DMS114 treated with DMSO at 0.1 percent for 48 hours (cell line): ENCODE data around the gene KIF26B.

Experiments used
- DNase-seq: peaks from one replicate; lab custom pipeline; 2025; ENCODE audit not compliant: unreplicated experiment; lab: John Stamatoyannopoulos, UW

KIF26B gene

DNA sequence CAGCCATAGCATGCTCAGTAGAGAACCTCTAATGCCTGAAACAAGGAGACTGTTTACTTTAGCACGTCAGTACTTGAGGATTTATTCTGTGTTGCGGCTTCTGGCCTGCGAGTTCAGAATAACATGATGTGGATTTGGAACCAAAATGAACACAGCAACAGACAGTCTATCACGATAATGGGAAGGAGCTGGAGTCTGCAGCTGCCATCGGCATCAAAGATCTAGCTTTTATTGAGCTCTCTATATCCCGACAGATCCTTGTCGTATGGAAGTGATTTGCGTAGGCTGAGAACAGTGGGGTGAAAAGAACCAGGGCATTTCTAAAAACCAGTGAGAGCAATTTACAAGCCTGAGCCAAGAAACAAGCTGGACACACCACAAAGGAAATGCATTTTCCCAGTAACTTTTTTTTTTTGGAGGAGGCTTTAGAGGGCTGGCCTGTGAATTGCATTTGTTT, 294.2 kb downstream of the KIF26B start:
- DNase-seq: no peak

DNA sequence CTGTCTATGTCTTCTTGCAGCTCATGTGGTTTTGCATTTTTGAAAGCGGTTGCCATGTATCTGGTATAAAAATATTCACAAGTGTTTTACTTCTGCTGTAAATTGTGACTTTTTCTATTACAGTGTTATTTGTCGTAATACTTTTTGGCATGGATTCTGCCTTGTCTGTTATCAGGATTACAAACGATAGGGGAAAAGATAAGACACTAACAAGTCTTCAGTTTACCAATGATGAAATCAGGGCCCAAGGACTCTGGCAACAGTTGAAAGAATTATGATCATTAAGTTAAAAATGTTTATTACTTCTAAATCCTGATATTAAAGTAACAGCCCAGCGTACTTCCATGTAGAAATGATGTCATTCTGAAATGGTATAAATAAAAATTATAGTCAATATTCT, 298.8 kb downstream of the KIF26B start:
- no peak for DNase-seq

DNA sequence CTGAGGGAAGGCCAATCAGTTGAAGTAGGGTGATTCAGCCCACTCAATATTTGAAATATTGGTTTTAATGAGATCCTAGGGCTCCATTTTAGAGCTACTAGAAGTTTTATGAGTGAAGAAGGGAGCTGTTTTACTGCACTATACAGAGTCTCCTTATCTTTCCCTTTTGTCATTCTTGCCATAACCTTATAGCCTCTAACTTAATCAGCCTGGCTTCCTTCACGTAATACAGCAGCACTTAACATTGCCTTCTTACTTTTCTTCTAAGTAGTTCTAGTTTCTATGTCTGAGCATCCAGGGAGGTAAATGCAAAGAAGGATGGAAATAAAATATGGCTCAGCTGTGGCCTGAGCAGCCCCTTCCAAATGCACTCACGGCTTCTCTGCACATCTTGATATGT, 299.3 kb downstream of the KIF26B start:
- DNase-seq: no peak

DNA sequence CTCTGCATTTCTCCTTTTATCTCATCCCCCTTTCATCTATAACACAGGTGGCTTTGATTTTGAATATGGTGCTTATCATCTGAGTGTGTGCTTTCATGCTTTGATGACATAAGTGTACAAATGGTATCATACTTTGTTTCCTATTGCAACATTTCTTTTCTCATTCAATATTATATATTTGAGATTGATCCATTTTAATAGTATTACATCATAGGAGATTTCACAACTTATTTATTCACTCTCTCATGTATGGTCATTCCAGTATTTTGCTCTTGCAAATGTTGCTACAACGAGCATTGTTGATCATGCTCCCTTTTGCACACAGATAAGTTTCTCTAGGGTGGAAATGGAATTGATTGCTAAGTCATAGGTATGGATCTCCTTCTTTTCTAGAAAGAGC, 302.8 kb downstream of the KIF26B start:
- DNase-seq: no peak

DNA sequence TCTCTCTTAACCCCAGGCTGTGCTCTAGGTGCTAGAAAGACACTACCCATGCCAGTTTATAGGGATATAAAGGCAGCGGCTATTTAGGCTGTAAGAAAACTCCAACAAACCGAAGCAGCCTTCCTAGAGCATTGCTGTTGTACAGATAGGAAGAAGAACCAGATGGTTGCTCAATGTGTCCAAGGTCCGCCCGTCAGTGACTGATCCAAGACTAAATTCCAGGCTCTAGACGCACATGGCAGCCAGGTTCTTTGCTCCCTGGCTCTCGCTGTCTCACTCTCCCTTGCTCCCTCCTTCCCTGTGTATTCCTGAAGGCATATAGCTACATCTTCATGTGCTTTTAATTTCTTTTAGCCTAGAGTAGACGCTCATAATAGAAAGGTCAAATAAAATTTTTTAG, 303.4 kb downstream of the KIF26B start:
- no peak for DNase-seq

DNA sequence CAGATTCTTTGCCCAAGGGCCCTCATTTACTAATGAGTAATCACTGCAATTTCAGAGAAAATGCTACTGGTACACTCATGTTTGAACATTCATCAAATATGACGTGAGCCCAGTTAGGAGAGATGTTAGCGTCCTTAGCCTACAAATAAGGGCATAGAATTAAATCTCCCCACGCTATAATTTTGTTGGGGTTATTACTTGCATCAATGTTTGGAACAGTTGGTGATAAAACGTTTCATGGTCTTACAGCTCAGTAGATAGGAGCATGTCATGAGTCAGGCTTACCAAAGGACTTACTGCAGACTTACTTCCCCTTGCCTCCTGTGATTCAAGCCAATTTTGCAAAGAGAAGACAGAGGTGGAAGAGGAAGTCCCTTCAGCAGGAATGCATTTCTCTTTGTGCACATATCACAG, 304.0 kb downstream of the KIF26B start:
- DNase-seq: no peak

DNA sequence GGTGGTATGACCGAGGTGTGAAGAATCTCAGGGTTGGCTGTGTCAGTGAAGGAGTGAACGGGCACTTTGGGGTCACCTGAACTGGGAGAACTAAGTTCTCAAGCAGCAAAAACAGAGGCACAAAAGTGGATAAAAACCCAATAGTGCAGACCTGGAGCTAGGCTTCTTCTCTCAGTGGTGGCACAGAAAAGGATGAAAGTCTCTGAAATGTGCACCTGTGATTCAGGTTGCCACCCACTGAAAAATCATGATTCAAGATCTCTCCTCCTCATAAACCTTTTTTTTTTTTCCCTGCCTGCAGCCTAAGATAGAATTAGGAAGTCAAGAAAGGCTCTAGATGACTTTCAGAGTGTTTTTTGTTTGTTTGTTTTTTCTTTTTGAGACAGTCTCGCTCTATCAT, 304.8 kb downstream of the KIF26B start:
- DNase-seq: no peak

DNA sequence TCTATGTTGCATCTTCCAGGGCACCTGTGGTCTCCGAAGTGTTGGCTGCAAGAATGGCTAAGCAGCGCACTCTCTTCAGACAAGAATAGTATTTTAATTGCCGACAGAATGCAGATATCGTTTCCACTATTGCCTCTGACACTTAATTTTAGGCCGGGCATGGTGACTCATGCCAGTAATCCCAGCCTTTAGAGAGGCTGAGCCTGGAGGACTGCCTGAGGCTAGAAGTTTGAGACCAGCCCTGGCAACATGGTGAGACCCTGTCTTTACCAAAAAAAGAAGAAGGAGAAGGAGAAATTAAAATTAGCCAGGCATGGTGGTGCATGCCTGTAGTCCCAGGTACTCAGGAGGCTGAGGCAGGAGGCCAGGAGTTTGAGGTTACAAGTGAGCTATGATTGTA, 306.9 kb downstream of the KIF26B start:
- DNase-seq: no peak

DNA sequence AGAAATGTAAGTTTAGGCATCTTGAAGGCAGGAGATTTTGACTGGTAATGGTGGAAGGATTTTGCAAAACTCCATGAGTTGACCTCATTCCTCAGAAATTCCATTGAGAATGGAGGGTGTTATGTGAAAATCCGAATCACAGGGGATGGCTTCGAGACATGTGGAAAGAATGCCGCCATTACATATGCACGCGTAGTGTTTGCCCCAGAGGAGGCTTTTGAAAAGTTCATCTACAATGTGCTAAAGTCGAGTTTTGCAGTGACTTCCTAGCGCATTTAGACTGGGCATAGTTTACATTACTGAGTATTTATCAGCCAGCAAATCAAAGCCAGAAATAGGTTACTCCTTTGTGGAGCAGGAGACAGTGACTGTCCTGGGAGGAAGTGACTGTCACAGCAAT, 307.4 kb downstream of the KIF26B start:
- DNase-seq: no peak

DNA sequence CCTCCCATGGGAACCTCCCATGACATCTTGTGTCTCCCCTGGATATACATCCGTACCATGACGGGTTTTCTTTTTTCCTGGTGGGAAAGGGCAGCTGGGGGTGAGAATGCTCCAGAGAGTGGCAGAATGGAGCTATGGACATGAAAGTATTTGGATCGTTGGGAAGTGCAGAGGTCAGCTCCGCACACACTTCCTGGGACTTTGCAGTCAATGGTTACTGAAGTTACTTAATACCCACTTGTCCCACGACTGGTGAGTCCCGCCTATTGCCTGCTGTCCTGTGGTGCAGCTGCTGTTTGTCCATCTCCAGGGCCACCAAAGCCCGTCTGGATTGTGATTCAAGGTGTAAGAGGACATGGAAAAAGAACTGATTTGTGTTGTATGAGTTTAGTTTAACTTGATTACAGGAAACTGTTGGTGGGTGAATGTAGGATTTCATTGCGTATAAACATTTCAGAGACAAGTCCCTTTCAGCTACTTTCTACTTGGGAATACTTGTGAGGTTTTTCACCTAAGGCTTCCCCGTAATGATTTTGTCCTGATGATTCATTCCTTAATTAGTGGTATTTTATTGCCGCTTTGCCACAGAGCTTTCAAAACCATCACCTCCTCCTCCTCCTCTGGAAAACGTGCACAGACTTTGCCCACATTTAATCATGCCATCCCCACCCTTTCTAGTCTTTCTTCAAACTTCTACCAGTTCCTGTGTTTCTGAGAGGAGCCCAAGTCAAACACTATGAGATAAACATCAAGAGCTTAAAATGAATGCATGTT, 308.8 kb downstream of the KIF26B start:
- DNase-seq: no peak

DNA sequence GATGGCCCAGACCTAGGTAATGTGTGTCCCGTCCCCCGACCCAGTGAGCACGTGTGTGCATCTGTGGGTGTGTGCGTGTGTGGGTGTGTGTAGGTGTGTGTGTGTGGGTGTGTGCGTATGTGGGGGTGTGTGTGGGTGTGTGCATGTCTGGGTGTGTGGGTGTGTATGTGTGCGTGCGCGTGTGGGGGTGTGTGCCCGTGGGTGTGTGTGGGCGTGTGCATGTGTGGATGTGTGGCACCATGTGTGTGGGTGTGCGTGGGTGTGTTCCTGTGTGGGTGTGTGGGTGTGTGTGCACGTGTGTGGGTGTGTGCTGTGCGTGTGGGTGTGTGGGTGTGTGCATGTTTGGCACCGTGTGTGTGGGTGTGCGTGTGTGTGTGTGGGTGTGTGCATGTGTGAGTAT, 309.5 kb downstream of the KIF26B start:
- no peak for DNase-seq

DNA sequence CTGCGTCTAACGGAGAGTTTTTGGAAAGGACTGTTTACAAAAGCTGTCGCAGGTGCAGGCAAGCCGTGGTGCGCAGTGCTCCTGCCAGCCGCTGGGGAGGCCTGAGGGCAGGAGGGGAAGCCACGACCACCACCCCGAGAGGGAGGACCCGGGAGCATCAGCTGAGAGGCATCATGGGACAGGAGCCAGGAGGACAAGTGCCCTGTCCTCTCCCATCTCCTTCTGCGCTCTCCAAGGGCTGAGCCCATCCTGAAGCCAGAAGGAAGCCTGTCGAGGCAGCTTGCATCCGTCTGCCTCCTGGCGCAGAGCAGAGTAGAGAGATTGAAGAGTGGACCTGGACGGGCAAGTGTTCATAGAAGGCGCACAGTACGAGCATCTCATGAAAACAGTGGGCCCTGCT, 310.9 kb downstream of the KIF26B start:
- DNase-seq: no peak

DNA sequence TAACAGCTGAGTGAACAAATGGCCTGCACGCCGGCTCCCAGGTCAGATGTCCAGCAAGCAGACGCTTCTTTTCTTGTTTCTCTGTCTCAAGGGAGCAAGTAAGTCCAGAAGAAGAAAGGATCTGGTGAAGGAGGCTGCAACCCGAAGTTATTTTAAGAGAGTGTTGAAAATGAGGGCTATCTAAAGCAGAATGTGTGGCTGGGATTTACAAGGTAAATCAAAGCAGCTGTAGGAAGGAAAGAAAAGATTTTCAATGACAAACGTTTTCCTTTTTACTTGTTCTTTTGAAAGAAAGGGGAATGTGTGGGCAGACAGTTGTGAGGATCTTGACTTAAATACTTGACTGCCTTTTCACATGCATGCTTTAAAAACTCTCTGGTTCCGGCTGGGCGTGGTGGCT, 311.5 kb downstream of the KIF26B start:
- DNase-seq: no peak

DNA sequence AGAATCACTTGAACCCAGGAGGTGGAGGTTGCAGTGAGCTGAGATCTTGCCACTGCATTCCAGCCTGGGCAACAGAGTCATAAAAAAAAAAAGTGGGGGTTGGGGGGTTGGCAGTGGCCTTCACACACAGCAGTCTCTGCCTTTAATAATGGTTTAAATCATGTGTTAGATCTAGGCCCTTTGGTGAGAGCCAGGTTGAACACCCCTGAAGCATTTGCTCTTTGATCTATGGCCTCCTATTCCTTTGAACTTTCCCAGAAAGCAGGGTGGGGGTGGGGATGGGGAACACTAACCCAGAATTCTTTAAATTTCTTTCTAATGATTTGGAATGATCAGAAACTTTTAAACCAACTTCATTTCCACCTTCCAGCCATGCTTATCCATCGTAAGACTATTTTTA, 313.0 kb downstream of the KIF26B start:
- DNase-seq: no peak

DNA sequence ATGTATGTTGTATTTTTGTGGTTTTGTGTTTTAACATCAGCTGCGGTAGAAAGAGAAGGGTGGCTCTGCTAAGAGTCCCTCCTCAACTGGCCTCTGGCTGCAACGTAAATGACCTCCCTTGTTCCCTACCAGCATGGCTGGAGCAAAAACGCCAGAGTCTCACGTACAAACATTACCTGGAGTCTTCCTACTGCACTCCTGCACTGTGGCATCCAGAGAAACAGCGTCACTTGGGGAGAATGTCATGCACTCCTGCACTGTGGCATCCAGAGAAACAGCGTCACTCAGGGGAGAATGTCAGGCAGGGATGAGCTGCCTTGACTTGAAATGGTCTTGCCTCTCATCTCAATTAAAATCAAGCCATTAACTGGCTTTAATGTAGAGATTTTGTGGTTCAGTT, 314.2 kb downstream of the KIF26B start:
- no peak for DNase-seq

DNA sequence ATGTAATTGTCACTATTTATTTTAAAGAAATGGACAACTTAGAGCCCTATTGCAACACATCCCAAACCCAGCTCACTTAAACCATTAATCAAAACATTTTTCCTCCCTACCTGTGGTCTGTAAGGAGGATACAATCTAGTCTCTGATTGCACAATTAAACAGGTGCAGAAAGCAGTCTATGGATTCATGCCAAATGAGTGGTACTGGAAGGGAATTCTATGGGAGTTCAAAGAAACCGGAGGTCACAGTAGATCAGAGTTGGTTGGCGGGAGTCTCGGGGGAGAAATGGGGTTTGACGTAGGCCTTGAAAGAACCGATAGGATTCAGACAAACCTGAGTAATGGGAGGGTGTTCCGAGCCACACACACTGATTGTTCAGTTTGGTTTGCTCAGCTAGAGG, 314.9 kb downstream of the KIF26B start:
- no peak for DNase-seq

DNA sequence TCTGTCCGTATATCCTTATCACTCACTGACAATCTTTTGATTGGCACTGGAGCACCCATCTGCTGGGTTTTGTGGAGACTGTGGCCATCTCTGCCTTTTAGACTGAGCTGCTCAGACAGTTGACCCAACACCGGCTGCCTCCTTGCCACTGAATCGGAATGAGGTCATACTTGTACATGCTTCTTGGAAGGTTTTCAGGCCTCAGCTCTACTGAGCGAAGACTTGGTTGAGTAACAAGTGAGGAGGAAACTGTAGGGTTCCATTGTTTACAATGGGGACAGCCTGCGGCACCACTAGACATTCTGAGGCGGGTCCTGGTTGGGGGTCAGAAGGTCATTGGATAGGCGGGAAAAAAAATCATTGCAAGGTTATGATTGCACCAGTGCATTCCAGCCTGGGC, 320.3 kb downstream of the KIF26B start:
- no peak for DNase-seq

DNA sequence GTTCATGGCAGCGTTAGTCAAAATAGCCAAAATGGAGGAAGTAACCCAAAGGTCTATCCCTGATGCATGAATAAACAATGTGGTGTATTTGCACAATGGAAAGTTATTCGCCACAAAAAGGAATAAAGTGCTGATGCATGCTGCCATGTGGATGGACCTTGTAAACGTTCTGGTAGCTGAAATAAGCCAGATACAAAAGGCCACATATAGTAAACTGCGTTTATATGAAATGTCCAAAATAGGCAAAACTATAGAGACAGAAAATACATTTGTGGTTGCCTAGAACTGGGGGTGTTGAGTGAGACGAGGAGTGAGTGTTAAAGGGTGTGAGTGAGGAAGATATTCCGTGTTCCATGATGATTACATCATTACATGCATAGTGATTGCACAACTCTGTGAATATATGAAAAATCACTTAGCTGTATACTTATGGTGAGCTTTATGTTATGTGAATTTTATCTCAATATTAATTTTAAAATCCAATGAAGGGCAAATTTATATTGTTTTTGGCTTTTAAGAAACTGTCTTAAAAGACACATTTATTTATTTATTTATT, 321.3 kb downstream of the KIF26B start:
- DNase-seq: no peak

DNA sequence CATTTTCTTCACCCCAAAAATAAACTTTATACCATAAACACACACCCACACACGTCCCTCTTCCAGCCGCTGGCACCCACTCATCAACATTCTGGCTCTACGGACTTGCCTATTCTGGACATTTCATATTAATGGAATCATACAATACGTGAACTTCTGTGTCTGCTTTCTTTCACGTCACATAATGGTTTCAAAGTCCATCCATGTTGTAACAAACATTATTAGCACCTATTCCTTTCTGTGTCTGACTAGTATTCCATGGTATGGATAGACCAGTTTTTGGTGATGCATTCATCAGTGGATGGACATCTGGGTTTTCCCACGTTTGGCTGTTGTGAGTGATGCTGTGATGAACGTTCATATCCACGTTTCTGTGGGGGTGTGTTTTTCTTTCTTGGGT, 323.2 kb downstream of the KIF26B start:
- DNase-seq: no peak

DNA sequence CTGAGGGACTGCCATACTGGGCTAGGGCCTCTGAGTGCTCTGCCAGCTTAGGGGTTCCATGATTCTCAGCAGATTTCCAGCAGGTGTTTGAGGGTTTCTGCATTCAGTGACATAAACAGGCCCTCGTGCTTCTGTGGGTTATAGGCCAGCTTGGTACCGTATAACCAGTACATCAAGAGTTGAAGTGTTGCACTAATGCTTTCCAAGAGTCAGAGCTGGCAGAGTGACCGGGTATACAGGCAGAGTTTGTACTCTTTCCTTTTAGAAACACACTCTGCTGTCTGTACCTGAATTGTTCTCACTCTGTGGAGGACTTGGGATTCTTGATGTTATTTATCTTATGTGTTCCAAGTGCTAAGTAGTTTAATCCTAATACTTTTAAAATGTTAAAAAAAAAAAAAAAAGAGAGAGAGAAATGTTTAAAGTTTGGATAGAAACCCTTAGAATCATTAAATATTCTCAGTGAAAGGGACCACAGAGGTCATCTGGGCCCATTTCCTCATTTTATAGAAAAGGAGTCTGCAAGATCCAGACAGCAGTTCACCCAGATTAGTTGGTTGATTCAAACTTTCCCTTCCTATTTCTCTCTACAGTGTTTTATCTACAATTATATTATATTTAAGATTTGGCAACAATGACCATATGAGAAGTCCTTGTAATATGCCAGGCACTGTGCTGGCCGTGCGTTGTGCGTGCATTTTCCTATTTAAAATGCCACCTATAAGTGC, 325.8 kb downstream of the KIF26B start:
- no peak for DNase-seq

DNA sequence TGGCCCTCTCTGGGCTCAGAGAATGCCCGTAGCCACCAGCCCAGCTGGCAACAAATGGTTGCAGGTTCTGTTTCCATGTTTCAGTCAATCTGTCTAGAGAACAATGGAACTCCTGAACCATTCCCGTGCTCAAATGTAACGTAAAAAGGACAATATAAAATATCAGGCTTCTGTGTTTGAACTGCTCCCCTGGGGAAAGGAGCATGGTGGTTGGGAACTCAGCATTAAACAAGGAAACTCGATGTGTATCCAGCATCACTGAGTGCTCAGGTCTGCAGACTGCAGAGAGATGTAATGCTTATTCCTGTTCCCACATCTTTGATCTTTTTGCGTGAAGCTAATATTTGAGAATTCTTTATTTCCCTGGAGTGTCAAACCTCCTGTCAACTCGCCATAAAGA, 326.5 kb downstream of the KIF26B start:
- DNase-seq: no peak

DNA sequence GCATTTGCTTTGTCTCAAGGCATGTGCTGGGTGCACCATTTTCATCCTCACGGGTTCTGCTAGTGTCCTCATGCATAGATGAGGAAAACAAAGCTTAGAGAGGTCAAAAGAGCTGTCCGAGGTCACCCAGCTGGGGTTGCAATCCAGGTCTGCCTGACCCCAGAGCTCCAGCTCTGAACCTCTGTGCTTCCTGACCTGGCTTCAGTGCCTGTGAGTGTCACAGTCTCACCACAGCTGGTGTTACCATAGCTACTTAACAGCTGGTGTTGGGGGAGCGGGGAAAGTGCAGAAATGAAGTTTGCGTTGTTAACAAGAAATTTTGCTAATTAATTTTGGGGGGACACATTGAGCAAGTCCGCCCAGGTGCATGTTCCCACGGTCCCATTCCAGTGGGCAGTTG, 328.5 kb downstream of the KIF26B start:
- DNase-seq: no peak
